ENCODE results near the gene RARA.

The RARA gene

DNA sequence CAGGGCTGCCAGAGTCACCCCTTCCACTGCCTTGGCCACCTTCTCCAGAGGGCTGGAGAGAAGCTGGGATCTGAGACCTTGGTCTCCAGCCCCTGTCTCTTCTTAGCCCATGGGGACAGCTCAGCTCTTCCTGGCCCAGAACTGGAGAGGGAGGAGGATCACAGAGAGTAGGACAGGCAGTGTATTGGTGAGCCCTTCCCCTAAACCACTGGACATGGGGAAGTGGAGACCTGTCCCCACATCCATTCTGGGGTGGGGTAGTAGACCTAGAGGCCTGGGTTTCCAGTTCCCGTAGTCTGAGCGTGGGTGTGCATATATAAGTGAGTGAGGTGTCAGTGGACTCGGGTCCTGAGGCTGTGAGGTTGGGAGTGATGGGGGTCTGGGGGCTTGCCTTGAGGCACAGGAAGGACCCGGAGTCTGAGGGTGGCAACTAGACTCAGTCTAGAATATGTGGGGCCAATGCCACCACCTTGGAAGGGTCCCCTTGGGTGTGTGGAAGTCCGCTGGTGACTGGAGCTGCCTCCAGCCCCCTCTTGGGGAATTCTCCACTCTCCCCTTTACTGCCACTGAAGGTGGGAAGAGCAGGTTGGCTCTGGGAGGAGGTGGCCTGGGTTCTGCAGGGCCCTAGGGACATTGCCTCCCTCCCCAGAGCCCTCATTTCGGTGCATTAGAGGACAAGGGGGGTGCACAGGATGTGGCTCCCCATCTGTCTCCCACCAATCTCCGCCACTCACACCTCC, 35.6 kb downstream of the RARA start:
- H3K27me3 ChIP-seq (ENCODE audit: insufficient read depth, low read length), result no peaks in the 10 kb centered on the region
- H3K4me3 ChIP-seq (ENCODE audit: low read length), result no peak overlapping the region
- H3K9me3 ChIP-seq (ENCODE audit: low read length), result no peaks in the 10 kb centered on the region
- no peaks in the 10 kb centered on the region for H3K36me3 ChIP-seq (ENCODE audit: insufficient read depth, low read length)
- peaks cover 70% of the 10 kb centered on the region for H3K4me1 ChIP-seq (ENCODE audit: insufficient read depth, low read length)
- H2AFZ ChIP-seq (ENCODE audit: low read depth, low read length), result no peak overlapping the region

DNA sequence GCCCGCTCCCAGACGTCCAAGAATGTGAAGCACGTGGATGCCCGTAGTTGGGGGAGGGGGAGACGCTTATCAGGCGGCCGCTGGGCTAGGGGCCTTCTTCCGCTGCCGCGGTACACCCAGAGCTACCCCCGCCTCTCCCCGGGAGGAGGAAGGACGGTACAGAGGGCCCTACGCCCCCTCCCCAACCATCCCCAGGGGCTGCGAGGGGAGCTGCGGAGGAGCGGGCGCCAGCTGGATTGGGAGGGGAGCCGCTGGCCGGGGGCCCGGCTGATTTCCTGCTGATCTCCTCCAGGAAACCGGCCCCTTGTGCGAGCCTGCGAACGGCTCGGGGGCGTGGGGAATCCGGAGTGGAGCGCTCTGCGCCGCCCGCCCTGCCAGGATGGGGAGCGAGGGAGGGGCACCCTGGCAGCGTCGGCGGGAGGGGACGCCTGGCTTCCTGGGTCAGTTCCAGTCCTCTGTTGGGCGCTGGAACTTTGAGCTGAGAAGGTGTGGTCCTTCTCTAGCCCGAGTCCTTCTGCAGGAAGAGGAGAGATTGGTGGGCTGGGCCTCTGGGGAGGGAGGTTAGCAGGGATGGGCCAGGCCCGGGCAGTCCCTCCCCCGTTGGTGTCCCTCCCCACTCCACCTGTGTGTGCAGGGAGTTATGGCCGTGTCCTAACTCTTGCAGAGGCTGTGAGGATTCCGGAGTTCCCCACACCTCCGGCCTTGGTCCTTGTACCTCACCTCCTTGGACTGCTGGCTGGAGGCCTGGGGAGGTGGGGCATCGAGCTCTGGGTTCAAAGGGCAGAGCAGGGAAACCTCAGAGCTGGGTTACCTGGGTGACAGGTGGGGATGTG, 36.4 kb downstream of the RARA start:
- H3K9me3 ChIP-seq (ENCODE audit: low read length), result no peaks in the 10 kb centered on the region
- no peaks in the 10 kb centered on the region for H3K36me3 ChIP-seq (ENCODE audit: insufficient read depth, low read length)
- H3K4me3 ChIP-seq (ENCODE audit: low read length), result peak overlapping the region; percentile 49
- no peaks in the 10 kb centered on the region for H3K27me3 ChIP-seq (ENCODE audit: insufficient read depth, low read length)
- peak overlapping the region; percentile 78 for H2AFZ ChIP-seq (ENCODE audit: low read depth, low read length)
- H3K4me1 ChIP-seq (ENCODE audit: insufficient read depth, low read length), result peaks cover 77% of the 10 kb centered on the region

DNA sequence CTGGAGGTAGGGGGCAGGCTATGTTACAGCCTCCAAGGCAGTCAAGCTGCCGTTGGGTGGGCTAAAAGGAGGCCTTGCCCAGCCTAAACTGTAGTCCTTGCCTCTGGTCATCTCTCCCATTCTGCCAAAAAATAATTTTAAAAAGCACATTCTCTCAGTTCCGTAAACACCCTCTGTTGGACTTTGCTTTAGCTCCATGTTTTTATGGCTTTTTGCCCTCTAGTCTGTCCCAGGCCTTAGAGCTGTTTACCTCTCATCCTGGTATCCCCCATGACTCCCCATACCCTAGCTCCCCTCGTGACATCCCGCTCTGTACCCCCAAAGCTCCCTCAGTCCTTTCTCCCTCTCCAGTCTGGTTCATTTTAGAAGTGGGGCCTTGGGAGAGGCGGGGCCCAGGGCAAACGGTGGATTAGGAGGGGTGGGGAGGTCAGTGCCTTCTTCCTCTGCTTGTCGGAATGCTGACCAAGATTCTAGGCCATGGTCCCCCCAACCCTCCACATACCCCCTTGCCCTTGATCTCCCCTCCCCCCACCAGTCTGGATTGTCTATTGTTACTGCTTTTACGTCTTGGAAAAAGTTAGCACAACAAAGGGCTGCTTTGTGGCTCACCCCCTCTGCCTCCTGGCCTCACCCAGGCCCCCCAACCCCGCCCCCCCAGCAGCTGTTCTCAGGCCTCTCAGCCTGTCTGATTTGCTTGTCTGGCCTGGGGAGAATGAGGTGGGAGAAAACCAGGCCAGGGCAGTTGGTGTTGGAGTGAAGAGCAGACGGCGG, 37.2 kb downstream of the RARA start:
- H3K27me3 ChIP-seq (ENCODE audit: insufficient read depth, low read length), result no peaks in the 10 kb centered on the region
- H2AFZ ChIP-seq (ENCODE audit: low read depth, low read length), result no peak overlapping the region
- no peaks in the 10 kb centered on the region for H3K36me3 ChIP-seq (ENCODE audit: insufficient read depth, low read length)
- H3K4me1 ChIP-seq (ENCODE audit: insufficient read depth, low read length), result peaks cover 80% of the 10 kb centered on the region
- no peaks in the 10 kb centered on the region for H3K9me3 ChIP-seq (ENCODE audit: low read length)
- peak overlapping the region; percentile 49 for H3K4me3 ChIP-seq (ENCODE audit: low read length)

DNA sequence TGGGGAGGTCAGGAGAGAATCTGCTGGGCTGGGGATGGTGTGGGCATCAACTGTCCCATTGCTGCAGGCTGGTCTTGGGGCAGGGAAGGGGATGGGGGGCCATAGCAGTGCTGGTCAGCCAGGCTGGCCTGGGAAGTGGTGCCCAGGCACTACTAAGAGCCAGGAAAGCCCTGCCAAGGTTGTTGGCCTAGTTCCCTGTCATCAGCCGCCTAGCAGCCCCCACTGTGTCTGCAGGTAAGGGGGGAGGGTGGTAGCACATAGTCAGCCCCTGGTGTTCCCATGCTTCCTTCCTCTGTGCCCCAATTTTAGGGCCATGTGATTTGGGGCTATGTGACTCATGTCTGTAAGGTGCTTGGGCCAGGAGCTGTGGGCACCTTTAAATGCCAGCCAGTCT, 37.8 kb downstream of the RARA start:
- H3K36me3 ChIP-seq (ENCODE audit: insufficient read depth, low read length), result no peaks in the 10 kb centered on the region
- peaks cover 86% of the 10 kb centered on the region for H3K4me1 ChIP-seq (ENCODE audit: insufficient read depth, low read length)
- no peaks in the 10 kb centered on the region for H3K27me3 ChIP-seq (ENCODE audit: insufficient read depth, low read length)
- no peak overlapping the region for H2AFZ ChIP-seq (ENCODE audit: low read depth, low read length)
- no peaks in the 10 kb centered on the region for H3K9me3 ChIP-seq (ENCODE audit: low read length)
- no peak overlapping the region for H3K4me3 ChIP-seq (ENCODE audit: low read length)

DNA sequence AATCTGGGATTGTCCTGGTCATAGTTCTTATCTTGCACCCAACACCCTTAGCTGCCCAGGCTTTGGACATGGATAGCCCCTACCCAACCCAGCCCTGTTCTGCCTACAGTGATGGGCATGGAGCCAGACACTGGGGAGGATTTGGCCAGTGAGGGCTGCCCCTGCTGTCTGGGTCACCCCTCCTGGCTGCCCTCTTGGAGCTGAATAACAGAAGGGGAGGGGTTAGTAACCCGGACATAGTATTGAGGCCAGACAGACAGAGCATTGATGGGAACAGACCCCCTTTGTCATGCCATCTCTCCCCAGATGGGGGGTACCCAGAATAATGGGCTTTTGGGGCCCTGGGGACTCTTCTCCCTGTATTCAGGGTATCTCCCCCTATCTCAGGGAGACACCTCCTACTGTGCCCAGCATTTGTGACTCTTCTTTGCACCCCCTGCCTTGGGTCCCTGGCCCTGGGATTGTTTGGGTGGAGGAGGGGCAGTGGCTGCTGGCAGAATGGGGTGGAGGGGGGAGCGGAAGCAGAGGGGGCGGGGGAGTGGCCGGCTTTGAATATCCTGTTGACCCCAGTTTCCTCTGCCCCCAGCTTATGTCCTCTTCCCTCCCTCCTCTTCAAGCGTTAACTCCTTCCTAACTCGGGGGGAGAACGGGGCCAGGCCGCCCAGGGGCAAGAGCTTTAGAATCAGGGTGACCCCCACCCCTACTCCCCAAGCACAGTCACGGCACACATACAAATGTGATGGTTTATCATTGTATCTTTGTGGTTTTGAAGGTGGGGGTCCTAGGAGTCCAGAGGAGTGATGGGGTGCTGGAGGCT, 38.5 kb downstream of the RARA start:
- Histone ChIP-seq H3K4me1 (ENCODE audit: insufficient read depth, low read length) (peaks cover 91% of the 10 kb centered on the region), H3K36me3 (ENCODE audit: insufficient read depth, low read length) (peaks cover 6% of the 10 kb centered on the region), H2AFZ (ENCODE audit: low read depth, low read length) (no peak overlapping the region), H3K9me3 (ENCODE audit: low read length) (no peaks in the 10 kb centered on the region), H3K27me3 (ENCODE audit: insufficient read depth, low read length) (no peaks in the 10 kb centered on the region), H3K4me3 (ENCODE audit: low read length) (no peak overlapping the region)

DNA sequence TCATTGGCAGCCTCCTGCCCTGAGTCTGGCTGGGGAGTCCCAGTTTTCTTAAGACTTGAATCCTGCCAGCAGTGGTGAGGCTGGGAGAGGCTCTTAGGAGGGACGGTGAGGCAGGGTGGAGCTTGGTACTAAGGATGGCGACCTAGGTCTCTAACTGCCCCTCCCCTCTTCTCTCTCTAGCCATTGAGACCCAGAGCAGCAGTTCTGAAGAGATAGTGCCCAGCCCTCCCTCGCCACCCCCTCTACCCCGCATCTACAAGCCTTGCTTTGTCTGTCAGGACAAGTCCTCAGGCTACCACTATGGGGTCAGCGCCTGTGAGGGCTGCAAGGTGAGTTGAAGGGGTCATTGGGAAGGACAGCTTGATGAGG, 39.1 kb downstream of the RARA start:
- Histone ChIP-seq H3K4me3 (ENCODE audit: low read length) (no peak overlapping the region), H3K4me1 (ENCODE audit: insufficient read depth, low read length) (peaks cover 85% of the 10 kb centered on the region)

DNA sequence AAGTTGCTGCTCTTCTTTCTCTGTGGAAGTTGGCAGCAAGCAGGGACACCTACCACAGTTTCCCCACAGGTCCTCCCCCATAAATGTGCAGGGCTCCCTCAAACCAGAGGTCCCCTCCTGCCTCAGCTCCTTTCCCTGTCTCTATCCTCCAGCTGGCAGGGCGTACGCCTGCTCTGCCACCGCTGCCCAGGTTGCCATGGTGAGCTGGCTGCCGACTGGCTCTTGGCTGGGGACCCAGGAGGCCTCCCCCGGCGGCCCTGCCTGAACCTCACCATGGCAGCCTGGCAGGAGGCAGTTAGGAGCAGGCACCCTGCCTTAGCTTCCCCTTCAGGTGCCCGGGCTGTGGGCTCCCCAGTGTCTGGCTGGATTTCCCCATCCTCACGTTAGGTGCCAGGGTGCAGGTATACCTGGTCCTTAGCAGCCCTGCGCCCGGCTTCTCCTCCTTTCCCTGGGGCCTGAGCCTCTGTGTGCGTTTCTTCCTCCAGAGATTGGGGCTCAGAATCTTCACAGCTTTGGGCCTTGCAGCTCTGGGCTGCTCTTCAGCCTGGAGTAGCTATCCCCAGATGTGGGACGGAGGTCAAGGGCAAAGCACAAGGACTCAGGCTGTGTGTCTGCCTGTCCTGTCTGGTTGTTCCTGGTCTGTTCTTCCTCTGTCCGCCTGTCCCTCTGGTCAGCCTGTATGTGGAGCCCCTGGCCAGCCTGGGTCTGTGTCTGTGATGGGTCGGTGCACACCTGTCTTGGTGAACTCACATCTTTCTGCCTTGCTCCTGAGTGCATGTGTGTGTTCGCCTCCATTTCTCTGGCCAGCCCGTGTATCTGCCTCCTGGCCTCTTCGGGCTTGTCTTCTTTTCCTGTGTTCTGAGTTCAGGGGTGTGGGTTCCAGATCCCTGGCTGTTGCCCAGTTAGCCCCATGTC, 39.8 kb downstream of the RARA start:
- Histone ChIP-seq H3K27me3 (ENCODE audit: insufficient read depth, low read length) (no peaks in the 10 kb centered on the region), H3K4me3 (ENCODE audit: low read length) (no peak overlapping the region), H3K36me3 (ENCODE audit: insufficient read depth, low read length) (peaks cover 7% of the 10 kb centered on the region), H3K4me1 (ENCODE audit: insufficient read depth, low read length) (peaks cover 79% of the 10 kb centered on the region), H3K9me3 (ENCODE audit: low read length) (no peaks in the 10 kb centered on the region), H2AFZ (ENCODE audit: low read depth, low read length) (no peak overlapping the region)

More for the DNA sequence above, 39.1 kb downstream of the RARA start:
- H3K36me3 ChIP-seq (ENCODE audit: insufficient read depth, low read length), result peaks cover 7% of the 10 kb centered on the region
- no peaks in the 10 kb centered on the region for H3K9me3 ChIP-seq (ENCODE audit: low read length)
- no peak overlapping the region for H2AFZ ChIP-seq (ENCODE audit: low read depth, low read length)
- no peaks in the 10 kb centered on the region for H3K27me3 ChIP-seq (ENCODE audit: insufficient read depth, low read length)

DNA sequence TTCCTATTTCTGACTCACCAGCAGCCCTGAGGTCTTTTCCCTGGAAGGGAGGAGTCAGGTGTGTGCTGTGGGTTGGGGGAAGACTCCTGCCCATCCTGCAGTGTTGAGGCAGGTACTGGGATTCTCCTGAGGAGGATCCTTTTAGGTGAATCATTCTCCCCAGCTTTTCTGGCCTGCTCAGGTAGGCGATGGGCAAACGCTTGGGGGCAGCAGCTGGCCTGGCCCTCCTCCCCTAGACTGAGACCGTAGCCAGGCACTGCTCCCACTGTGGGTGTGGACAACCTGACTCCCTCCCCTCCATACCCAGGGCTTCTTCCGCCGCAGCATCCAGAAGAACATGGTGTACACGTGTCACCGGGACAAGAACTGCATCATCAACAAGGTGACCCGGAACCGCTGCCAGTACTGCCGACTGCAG, 40.5 kb downstream of the RARA start:
- no peak overlapping the region for H2AFZ ChIP-seq (ENCODE audit: low read depth, low read length)
- H3K4me3 ChIP-seq (ENCODE audit: low read length), result no peak overlapping the region
- H3K4me1 ChIP-seq (ENCODE audit: insufficient read depth, low read length), result peaks cover 78% of the 10 kb centered on the region
- peaks cover 7% of the 10 kb centered on the region for H3K36me3 ChIP-seq (ENCODE audit: insufficient read depth, low read length)
- H3K9me3 ChIP-seq (ENCODE audit: low read length), result no peaks in the 10 kb centered on the region
- H3K27me3 ChIP-seq (ENCODE audit: insufficient read depth, low read length), result no peaks in the 10 kb centered on the region

DNA sequence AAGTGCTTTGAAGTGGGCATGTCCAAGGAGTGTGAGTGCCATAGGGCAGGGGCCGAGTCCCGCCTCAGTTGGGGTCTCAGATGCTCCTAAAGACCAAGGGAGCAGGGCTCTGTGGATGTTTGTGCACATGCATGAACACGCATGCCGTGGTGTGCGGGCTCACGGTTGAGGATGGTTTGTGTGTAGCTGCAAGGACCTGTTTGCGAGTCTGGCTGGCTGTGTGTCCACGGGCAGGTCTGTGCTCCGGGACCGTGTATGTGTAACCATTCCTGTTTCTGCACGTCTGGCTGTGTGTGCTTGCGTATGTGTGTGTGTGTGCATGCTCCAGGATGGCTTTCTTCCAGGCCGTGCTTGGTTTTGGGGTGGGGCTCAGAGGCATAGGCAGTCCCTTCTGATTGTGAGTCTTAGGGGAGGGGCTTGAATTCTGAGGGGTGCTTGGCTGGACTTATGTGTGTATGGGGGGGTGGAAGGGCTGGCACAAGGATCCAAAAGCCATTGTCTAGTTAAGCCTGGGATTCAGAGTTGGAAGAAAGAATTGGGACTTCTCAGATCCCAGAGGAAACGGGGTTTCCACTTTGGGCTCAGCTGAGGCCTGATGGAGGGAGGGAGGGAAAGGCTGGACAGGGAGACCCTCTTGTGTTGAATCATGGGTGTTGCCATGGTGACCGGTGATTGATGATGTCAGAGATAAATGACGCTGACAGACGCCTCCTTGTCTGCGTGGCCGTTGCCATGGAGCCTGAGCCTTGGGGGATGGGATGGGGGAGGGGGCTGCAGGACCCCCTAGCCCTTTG, 41.1 kb downstream of the RARA start:
- Histone ChIP-seq H3K36me3 (ENCODE audit: insufficient read depth, low read length) (peaks cover 7% of the 10 kb centered on the region), H3K4me1 (ENCODE audit: insufficient read depth, low read length) (peaks cover 72% of the 10 kb centered on the region), H2AFZ (ENCODE audit: low read depth, low read length) (no peak overlapping the region), H3K9me3 (ENCODE audit: low read length) (no peaks in the 10 kb centered on the region), H3K4me3 (ENCODE audit: low read length) (no peak overlapping the region), H3K27me3 (ENCODE audit: insufficient read depth, low read length) (no peaks in the 10 kb centered on the region)

DNA sequence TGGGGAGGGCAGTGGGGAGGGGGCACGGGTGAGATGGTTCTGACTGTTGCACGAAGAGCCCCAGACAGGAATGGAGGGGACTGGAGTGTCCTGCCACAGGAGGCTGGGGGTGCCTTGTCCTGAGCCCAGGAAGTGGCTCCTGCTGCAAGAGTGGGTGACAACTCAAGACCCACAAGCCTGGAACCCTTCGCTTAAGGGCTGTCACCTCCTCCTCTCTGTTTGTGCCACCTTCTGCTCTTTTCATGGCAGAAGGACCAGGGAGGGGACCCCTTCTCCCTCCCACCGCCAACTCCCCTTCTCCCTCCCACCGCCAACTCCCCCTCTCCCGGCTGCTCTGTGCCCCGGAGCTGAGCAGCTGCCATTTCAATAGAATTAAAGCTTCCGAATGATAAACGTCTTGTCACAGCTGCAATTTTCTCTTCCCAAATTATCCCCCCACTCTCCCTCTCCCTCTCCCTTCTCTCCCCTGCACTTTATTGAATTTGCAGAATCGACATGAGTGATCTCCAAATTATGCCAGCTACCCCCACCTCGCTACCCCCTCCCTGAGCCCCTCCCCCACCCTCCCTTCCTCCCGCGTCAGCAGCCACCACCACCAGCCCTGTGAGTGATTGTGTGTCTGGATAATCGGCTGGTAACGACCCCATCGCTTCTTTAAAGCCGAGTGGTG, 41.8 kb downstream of the RARA start:
- no peaks in the 10 kb centered on the region for H3K27me3 ChIP-seq (ENCODE audit: insufficient read depth, low read length)
- peak overlapping the region; percentile 22 for H3K4me3 ChIP-seq (ENCODE audit: low read length)
- no peaks in the 10 kb centered on the region for H3K9me3 ChIP-seq (ENCODE audit: low read length)
- peaks cover 7% of the 10 kb centered on the region for H3K36me3 ChIP-seq (ENCODE audit: insufficient read depth, low read length)
- H2AFZ ChIP-seq (ENCODE audit: low read depth, low read length), result no peak overlapping the region
- peaks cover 66% of the 10 kb centered on the region for H3K4me1 ChIP-seq (ENCODE audit: insufficient read depth, low read length)

Data from neuron (in vitro differentiated cells).